Measurements from ENCODE around the gene POLR1H.
"Not testable (repeated sequence)": the region's sequence is repeated elsewhere in the genome, so short reads cannot be mapped to it uniquely, and the experiment has no call there.

POLR1H gene, protein sequence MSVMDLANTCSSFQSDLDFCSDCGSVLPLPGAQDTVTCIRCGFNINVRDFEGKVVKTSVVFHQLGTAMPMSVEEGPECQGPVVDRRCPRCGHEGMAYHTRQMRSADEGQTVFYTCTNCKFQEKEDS

GRCh38 chr6:30061092-30061857 is at the start of gene POLR1H:
POLR1H (plus strand) TSS chr6:30061265; CDS start chr6:30061525, 260 bp downstream.
- DNase-seq (ENCODE audit: low read depth), result peak; percentile 95

DNA sequence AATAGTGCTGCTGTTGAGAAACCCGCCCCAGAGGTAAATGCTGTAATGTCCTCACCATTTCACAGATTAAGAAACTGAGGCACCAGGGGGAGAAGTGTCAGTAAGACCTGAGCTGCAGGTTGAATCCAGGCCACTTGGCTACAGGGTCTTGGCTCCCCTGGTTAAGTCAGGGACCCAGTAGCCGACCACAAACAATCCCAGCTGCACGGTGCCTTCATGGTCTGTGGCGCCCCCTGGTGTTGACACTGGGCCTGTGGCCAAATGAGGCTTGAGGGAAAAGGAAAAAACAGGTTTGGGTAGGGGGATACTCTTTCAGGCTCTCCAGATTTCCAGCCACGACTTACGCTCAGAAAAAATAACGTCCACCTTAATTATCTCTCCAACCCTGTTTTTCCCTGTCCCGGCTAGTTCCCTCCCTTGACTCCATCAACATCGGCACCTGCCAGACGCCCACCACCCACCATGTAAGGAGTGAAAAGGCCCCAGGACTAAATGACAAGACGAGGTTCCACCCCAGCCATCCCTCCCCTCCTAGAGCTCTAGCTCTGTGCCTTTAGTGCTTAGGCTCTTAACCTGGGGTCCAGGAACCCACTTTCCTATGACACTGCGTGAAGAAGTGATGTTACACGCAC is 47.7 kb upstream of the POLR1H start:
- no peak for DNase-seq (ENCODE audit: low read depth)

GRCh38 chr6:30019819-30020218 is 41.2 kb upstream of the POLR1H start:
- DNase-seq (ENCODE audit: low read depth), result no peak

GRCh38 chr6:30020626-30021025 is 40.4 kb upstream of the POLR1H start:
- DNase-seq (ENCODE audit: low read depth), result no peak

DNA sequence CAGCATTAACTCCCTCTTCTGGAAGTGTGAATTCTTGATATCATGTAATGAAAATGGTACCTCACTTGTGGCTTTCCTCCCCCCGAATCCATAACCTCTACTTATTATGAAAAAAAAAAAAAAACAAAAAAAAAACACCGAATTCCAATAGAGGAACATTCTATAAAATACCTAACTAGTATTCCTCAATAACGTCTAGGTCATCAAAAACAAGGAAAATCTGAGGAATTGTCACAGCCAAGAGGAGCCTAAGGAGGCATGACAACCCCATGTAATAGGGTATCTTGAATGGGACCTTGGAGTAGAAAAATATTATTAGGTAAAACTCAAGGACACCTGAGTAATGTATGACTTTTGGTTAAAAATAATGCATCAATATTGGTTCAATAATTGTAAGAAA is 38.9 kb upstream of the POLR1H start:
- DNase-seq (ENCODE audit: low read depth), result no peak

- not testable (repeated sequence) for DNase-seq (ENCODE audit: low read depth)
These were observed 38.4 kb upstream of the POLR1H start for GRCh38 chr6:30022712-30023111.

DNA sequence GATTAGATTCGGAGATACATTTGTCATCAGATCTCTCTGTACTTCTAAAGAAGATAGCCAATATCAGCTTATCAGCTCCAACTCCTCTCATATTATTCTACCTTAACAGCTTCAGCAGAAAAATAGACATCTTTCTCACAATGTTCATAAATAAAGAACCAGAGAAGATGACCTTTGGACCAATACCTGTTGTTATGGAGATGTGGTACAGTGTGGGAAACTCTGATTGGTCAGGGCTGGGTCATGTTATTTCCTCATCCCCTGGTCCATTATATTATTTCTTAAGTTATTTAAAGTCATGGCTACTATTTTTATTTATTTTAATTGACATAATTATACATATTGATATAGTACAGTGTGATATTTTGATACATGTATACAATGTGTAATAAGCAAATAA is 35.9 kb upstream of the POLR1H start:
- DNase-seq (ENCODE audit: low read depth), result no peak

GRCh38 chr6:30029588-30029987 is 31.5 kb upstream of the POLR1H start:
- DNase-seq (ENCODE audit: low read depth), result no peak

GRCh38 chr6:30031381-30031780 is 29.7 kb upstream of the POLR1H start:
- DNase-seq (ENCODE audit: low read depth), result no peak

DNA sequence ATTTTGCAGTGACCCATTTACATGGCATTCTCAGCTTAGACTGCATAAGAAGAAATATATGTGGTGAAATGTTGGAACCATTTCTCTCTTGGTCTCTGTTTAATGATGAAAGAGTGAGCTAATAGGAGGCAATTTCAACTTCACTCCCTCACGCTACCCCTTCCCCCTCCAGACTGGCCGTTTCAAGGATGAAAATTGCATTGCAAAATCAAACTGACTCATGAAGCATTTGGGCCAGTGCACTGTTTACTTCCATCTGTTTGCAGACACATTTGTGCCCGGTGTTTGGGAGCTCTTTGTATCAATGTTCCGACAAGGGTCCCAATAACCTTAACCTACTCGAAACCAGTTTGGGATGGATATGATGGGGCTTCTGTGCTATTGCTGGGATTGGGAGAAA is 27.6 kb upstream of the POLR1H start:
- DNase-seq (ENCODE audit: low read depth), result peak; percentile 92

- DNase-seq (ENCODE audit: low read depth), result no peak
These were observed 25.3 kb upstream of the POLR1H start for GRCh38 chr6:30035784-30036183.

- DNase-seq (ENCODE audit: low read depth), result peak; percentile 43
These were observed 23.8 kb upstream of the POLR1H start for GRCh38 chr6:30037182-30037788.

GRCh38 chr6:30041221-30041620 is 19.8 kb upstream of the POLR1H start:
- no peak for DNase-seq (ENCODE audit: low read depth)

DNA sequence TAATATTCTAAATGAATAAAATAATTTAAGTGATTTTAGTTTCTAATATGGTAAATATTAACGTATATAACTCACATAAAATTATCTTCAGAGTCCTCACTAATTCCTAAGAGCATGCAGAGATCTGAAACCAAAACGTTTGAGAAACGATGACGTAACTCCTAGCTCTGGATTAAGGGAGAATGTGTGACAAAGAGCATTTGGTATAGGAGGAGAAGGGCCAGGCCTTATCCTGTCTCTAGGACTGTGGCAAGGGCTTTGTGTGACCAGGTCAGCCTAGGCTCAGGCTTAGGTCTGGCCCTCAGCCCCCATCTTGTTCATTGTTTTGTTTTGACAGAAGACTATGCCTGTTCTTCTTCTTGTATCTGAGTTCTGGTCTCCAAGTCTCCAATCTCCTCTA is 19.2 kb upstream of the POLR1H start:
- DNase-seq (ENCODE audit: low read depth), result no peak

DNA sequence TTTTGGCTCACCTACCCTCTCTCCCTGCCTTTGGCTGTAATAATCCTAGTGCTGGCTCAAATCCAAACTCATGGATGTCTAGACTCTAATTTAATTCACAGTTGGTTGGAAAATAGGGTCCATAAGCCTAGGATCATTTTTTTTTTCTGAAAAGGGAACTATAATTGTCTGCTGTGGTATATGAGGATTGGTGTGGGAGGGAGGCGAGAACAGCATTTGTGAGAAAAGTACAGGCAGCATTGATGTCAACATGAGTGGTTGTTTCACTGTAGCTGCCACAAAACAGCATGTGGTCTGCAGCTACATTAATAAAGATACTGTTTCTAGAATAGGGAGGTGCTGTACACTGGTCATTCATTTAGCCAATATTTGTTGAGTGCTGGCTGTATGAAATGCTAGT is 18.6 kb upstream of the POLR1H start:
- no peak for DNase-seq (ENCODE audit: low read depth)

GRCh38 chr6:30042914-30043313 is 18.2 kb upstream of the POLR1H start:
- no peak for DNase-seq (ENCODE audit: low read depth)

GRCh38 chr6:30043744-30044143 is 17.3 kb upstream of the POLR1H start:
- DNase-seq (ENCODE audit: low read depth), result no peak

DNA sequence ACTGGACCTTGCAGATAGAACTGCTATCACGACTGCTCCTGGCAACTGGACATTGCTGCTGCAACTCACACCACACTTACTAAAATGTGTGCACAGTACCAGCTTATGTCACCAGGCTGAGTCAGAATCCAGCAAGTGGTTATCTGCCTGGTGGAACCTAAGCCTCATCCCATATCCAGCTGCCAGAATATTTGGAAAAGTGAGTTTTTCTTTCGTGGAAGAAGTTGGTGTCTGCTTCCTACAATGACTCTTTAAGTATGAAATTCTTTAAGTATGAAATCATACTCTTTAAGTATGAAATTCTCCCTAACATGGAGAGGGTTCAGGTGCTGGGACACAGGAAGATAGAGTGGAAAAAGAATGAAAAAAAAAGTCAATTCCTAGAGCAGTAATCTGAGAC is 16.4 kb upstream of the POLR1H start:
- DNase-seq (ENCODE audit: low read depth), result peak; percentile 7

- DNase-seq (ENCODE audit: low read depth), result no peak
These were observed 13.8 kb upstream of the POLR1H start for GRCh38 chr6:30047220-30047619.

GRCh38 chr6:30053682-30054081 is 7.4 kb upstream of the POLR1H start:
- DNase-seq (ENCODE audit: low read depth), result no peak

- no peak for DNase-seq (ENCODE audit: low read depth)
These were observed 5.6 kb upstream of the POLR1H start for GRCh38 chr6:30055513-30055912.

- DNase-seq (ENCODE audit: low read depth), result peak; percentile 27
These were observed 416 bp upstream of the POLR1H start for GRCh38 chr6:30060606-30061091.

All from fibroblast of gingiva (primary cell).